HG03159 (cell line): ENCODE results near the gene PRR33.
"Not testable (repeated sequence)": the region's sequence is repeated elsewhere in the genome, so short reads cannot be mapped to it uniquely, and the experiment has no call there.

Source experiments
- ATAC-seq: cut with Tn5 transposase; IDR thresholded peaks from one replicate; pipeline ENCODE4 v1.9.1; 2021; ENCODE audit warnings: mild to moderate bottlenecking, moderate library complexity; ENCODE audit not compliant: unreplicated experiment

Gene PRR33

GRCh38 chr11:1878137-1879031 lies 13.3 kb downstream of the PRR33 start:
- ATAC-seq = no peak

GRCh38 chr11:1877211-1878136 lies 14.2 kb downstream of the PRR33 start:
- no peak for ATAC-seq

GRCh38 chr11:1876361-1877063 lies 15.2 kb downstream of the PRR33 start:
- no peak for ATAC-seq

GRCh38 chr11:1875851-1876301 lies 15.8 kb downstream of the PRR33 start:
- not testable (repeated sequence) for ATAC-seq

- ATAC-seq = no peak
Measured at GRCh38 chr11:1875093-1875850, 16.4 kb downstream of the PRR33 start.

- not testable (repeated sequence) for ATAC-seq
Measured at GRCh38 chr11:1874441-1875092, 17.1 kb downstream of the PRR33 start.

- not testable (repeated sequence) for ATAC-seq
Measured at GRCh38 chr11:1873813-1874150, 17.9 kb downstream of the PRR33 start.

- no peak for ATAC-seq
Measured at GRCh38 chr11:1873048-1873812, 18.5 kb downstream of the PRR33 start.

- ATAC-seq = no peak
Measured at GRCh38 chr11:1872267-1872985, 19.3 kb downstream of the PRR33 start.

- no peak for ATAC-seq
Measured at GRCh38 chr11:1871531-1871930, 20.2 kb downstream of the PRR33 start.

GRCh38 chr11:1870721-1871466 lies 20.8 kb downstream of the PRR33 start:
- ATAC-seq = no peak

- no peak for ATAC-seq
Measured at GRCh38 chr11:1870326-1870696, 21.4 kb downstream of the PRR33 start.

- ATAC-seq = no peak
Measured at GRCh38 chr11:1869427-1870325, 22.0 kb downstream of the PRR33 start.

- ATAC-seq = no peak
Measured at GRCh38 chr11:1868636-1869291, 22.9 kb downstream of the PRR33 start.

- ATAC-seq = no peak
Measured at GRCh38 chr11:1868056-1868635, 23.5 kb downstream of the PRR33 start.

- no peak for ATAC-seq
Measured at GRCh38 chr11:1867381-1867780, 24.3 kb downstream of the PRR33 start.
